Progenitor cell of endocrine pancreas (in vitro differentiated cells): ENCODE data around the gene SMIM28. TPM values are rescaled to one million over a fixed set of nuclear protein-coding genes. Genes with fewer than 3 reads are reported as not detected.

ENCODE experiments used
- DNase-seq: peaks from one replicate; pipeline ENCODE4 v3.0.0; 2021; ENCODE audit warnings: low spot score; ENCODE audit not compliant: unreplicated experiment
- H3K27ac Mint-ChIP-seq: 2 replicates; pipeline ENCODE4 v1.8.0; 2021; ENCODE audit warnings: mild to moderate bottlenecking, moderate library complexity, mixed read lengths
- H3K27me3 Mint-ChIP-seq: 2 replicates; pipeline ENCODE4 v1.8.0; 2021; ENCODE audit warnings: mixed read lengths
- H3K36me3 Mint-ChIP-seq: 2 replicates; pipeline ENCODE4 v1.8.0; 2022; ENCODE audit warnings: mixed read lengths; ENCODE audit not compliant: insufficient read depth
- H3K4me1 Mint-ChIP-seq: 2 replicates; pipeline ENCODE4 v1.8.0; 2021; ENCODE audit warnings: low read depth, mixed read lengths
- H3K4me3 Mint-ChIP-seq: 2 replicates; pipeline ENCODE4 v1.8.0; 2021; ENCODE audit warnings: low read depth, mild to moderate bottlenecking, moderate library complexity, mixed read lengths
- H3K9me3 Mint-ChIP-seq: 2 replicates; pipeline ENCODE4 v1.8.0; 2021; ENCODE audit warnings: low read depth, mixed read lengths
- CTCF ChIP-seq: fragments of 200-600 bp; sonication (generic); IDR thresholded peaks from one replicate; pipeline ENCODE4 v1.5.0; 2021; ENCODE audit warnings: antibody characterized with exemption, mild to moderate bottlenecking; ENCODE audit not compliant: unreplicated experiment
- total RNA-seq: library from RNA; stranded (reverse); gene quantifications from 2 replicates; pipeline ENCODE4 v1.2.1, GENCODE V29; 2021

The SMIM28 gene
- total RNA-seq, 1 donor from 2014 or later: not detected

DNA sequence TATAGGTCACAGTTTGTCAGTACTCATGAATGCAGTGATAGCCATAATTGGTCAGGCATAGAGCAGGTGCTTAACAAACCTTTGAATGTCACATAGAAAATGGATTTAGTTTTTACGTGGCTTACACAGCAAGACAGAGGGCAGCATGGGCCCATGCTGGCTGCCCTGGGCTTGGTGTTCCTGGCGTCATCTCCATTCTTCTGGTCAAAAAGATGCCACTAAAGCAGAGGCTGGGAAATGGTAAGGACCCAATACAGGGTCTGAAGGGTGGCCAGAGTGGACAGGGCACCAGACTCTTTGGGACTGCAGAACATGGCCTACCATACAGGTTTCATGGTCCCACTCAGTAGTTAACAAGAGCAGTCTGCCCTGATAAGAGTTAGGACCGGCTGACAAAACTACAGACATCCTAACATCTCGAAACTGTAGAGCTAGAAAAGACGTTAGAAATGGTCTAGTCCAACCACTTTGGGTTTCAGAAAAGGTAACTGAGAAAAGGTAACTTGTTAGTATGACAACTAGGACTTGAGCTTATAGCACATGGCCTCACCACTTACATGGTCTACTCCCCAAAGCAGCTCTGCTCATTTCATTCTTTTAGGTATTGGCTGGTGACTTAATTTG is 48.9 kb downstream of the SMIM28 start:
- no peak for DNase-seq
- no peak for TF ChIP-seq CTCF
- H3K4me3 Mint-ChIP-seq: no peak overlapping the region
- H3K27ac Mint-ChIP-seq: no peak overlapping the region
- no peaks in the 10 kb centered on the region for H3K27me3 Mint-ChIP-seq
- peaks cover 31% of the 10 kb centered on the region for H3K36me3 Mint-ChIP-seq
- H3K9me3 Mint-ChIP-seq: no peaks in the 10 kb centered on the region
- H3K4me1 Mint-ChIP-seq: peaks cover 1% of the 10 kb centered on the region

GRCh38 chr6:138427701-138428100 is 50.0 kb downstream of the SMIM28 start:
- no peak for DNase-seq
- Mint-ChIP-seq H3K4me1 (peaks cover 1% of the 10 kb centered on the region), H3K9me3 (no peaks in the 10 kb centered on the region), H3K27ac (no peak overlapping the region), H3K27me3 (no peaks in the 10 kb centered on the region), H3K4me3 (no peak overlapping the region), H3K36me3 (peaks cover 25% of the 10 kb centered on the region)
- no peak for TF ChIP-seq CTCF

DNA sequence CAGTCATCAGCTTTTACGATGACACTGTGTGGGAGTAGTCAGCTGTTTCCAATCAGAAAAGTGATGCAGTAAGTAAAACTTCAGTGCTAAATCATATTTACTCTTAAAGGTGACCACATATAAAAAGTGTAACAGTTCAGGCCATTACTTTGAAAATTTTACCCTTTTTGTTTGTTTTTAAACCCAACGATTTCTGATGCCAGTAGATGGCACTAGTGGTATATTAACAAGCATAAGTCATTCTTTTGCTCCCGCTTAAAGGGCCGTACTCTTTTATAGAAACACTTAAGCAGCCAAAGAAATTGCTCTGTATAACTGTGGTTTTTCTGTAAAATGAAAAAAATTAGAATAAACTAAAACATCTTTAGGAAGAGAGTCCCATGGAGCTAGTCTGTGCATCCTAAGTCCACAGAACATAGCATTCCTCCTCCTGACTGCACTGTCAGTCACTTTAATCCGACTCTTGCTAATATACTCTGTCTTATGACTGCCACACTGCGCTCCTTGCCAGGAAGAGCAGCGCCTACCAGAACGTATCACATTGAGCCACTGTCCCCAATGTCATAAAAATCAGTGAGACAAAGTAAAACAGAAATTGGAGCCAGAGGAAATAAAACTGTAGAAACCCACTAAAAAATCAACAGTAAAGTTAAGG is 51.4 kb downstream of the SMIM28 start:
- no peaks in the 10 kb centered on the region for H3K27me3 Mint-ChIP-seq
- peak; percentile 67 for TF ChIP-seq CTCF
- H3K9me3 Mint-ChIP-seq: no peaks in the 10 kb centered on the region
- peaks cover 20% of the 10 kb centered on the region for H3K36me3 Mint-ChIP-seq
- H3K4me3 Mint-ChIP-seq: no peak overlapping the region
- H3K4me1 Mint-ChIP-seq: no peaks in the 10 kb centered on the region
- DNase-seq: no peak
- no peak overlapping the region for H3K27ac Mint-ChIP-seq

DNA sequence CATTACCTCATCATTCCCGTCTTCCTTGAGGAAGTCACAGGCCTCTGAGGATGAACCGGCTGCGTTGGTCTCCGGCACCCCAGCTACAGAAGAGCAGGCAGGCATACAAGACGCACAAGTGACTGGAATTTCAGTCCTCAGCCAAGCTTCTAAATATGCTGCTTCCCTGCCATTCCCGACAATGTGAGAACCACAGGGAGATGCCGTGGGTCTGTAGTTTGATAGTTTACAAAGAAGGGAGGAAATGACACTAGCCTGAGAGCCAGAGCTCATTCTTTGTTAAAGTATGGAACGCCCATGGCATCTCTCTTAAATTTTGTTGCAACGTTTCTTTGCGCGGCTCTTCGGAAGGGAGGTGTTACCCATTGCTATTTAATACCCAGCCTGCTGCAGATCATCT is 52.1 kb downstream of the SMIM28 start:
- Mint-ChIP-seq H3K36me3 (peaks cover 14% of the 10 kb centered on the region), H3K9me3 (no peaks in the 10 kb centered on the region), H3K4me3 (no peak overlapping the region), H3K4me1 (no peaks in the 10 kb centered on the region), H3K27me3 (no peaks in the 10 kb centered on the region), H3K27ac (no peak overlapping the region)
- DNase-seq: no peak
- no peak for TF ChIP-seq CTCF

- Mint-ChIP-seq H3K27ac (no peak overlapping the region), H3K27me3 (no peaks in the 10 kb centered on the region), H3K4me3 (no peak overlapping the region), H3K4me1 (no peaks in the 10 kb centered on the region), H3K9me3 (no peaks in the 10 kb centered on the region), H3K36me3 (peaks cover 11% of the 10 kb centered on the region)
- DNase-seq: no peak
- TF ChIP-seq CTCF: no peak
These were observed 52.8 kb downstream of the SMIM28 start for GRCh38 chr6:138430361-138431145.
